Measurements from ENCODE around the gene PIK3C3.

PIK3C3 gene

DNA sequence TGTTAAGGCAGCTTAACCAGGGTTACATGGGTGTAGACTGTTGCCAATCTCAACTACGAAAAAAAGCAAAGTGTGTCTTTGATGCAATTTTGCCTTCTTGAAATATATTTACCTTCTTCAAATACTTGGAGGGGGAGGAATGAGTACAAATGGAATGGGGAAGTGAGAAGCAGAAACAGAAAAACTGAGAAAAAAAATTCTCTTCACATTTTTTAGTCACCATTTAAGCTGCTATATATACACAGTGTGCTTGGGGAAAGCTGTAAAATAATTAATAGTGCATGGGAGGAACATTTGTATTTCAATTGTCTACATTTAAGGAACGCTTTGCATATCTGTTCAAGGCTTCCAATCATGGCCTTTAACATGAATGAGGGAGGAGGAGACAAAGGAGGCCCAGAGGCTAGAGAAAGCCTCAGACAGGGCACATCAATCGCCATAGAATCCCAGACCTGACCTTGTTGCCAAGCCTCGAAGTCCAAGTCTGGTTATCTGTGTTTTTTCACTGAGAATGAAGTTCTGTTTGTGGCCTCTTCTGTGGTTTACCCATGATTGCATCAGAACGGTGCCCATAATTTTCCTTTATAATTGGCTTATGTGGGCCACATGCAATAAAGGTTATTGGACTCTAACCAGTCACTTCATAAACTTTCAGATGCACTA is 158.6 kb downstream of the PIK3C3 start:
- Histone ChIP-seq H3K36me3 (ENCODE audit: control insufficient read depth, low read length) (no peaks in the 10 kb centered on the region), H3K4me1 (ENCODE audit: control insufficient read depth, low read length) (0 out of 2 replicates have a peak, but pooled peaks cover 5% of the 10 kb centered on the region), H3K4me3 (ENCODE audit: low read length) (no peak overlapping the region), H3K9me3 (ENCODE audit: control insufficient read depth, insufficient read depth, low read length) (no peaks in the 10 kb centered on the region), H3K9me2 (replicated peaks; ENCODE audit: control insufficient read depth, low read length) (no peaks in the 10 kb centered on the region), H3K79me2 (ENCODE audit: control insufficient read depth, low read length) (no peaks in the 10 kb centered on the region), H3K27ac (ENCODE audit: low read depth, low read length) (no peak overlapping the region), H3K4me2 (ENCODE audit: low read length) (no peak overlapping the region), H4K20me1 (ENCODE audit: control insufficient read depth, insufficient read depth, low read depth, low read length) (no peaks in the 10 kb centered on the region), H3K27me3 (ENCODE audit: control insufficient read depth, low read length) (no peaks in the 10 kb centered on the region), H3F3A (ENCODE audit: control insufficient read depth, insufficient read depth) (no peaks in the 10 kb centered on the region)
- TF ChIP-seq EZH2phosphoT487 (IDR thresholded peaks at IDR 0.05; ENCODE audit: borderline replicate concordance, low read length) = no peak
- TF ChIP-seq, protein P1, sequence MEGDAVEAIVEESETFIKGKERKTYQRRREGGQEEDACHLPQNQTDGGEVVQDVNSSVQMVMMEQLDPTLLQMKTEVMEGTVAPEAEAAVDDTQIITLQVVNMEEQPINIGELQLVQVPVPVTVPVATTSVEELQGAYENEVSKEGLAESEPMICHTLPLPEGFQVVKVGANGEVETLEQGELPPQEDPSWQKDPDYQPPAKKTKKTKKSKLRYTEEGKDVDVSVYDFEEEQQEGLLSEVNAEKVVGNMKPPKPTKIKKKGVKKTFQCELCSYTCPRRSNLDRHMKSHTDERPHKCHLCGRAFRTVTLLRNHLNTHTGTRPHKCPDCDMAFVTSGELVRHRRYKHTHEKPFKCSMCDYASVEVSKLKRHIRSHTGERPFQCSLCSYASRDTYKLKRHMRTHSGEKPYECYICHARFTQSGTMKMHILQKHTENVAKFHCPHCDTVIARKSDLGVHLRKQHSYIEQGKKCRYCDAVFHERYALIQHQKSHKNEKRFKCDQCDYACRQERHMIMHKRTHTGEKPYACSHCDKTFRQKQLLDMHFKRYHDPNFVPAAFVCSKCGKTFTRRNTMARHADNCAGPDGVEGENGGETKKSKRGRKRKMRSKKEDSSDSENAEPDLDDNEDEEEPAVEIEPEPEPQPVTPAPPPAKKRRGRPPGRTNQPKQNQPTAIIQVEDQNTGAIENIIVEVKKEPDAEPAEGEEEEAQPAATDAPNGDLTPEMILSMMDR (IDR thresholded peaks at IDR 0.05; ENCODE audit: low read depth, low read length, poor library complexity, severe bottlenecking) = no peak

GRCh38 chr18:42114310-42114943 is 159.4 kb downstream of the PIK3C3 start:
- no peaks in the 10 kb centered on the region for H3K27me3 ChIP-seq (ENCODE audit: control insufficient read depth, low read length)
- H3K4me2 ChIP-seq (ENCODE audit: low read length) = no peak overlapping the region
- no peaks in the 10 kb centered on the region for H3K79me2 ChIP-seq (ENCODE audit: control insufficient read depth, low read length)
- no peaks in the 10 kb centered on the region for H4K20me1 ChIP-seq (ENCODE audit: control insufficient read depth, insufficient read depth, low read depth, low read length)
- H3K4me1 ChIP-seq (ENCODE audit: control insufficient read depth, low read length) = 0 out of 2 replicates have a peak, but pooled peaks cover 5% of the 10 kb centered on the region
- H3K36me3 ChIP-seq (ENCODE audit: control insufficient read depth, low read length) = no peaks in the 10 kb centered on the region
- no peaks in the 10 kb centered on the region for H3F3A ChIP-seq (ENCODE audit: control insufficient read depth, insufficient read depth)
- H3K4me3 ChIP-seq (ENCODE audit: low read length) = no peak overlapping the region
- TF ChIP-seq, protein P1 (IDR thresholded peaks at IDR 0.05; ENCODE audit: low read depth, low read length, poor library complexity, severe bottlenecking) = peak; percentile 73
- no peak for TF ChIP-seq EZH2phosphoT487 (IDR thresholded peaks at IDR 0.05; ENCODE audit: borderline replicate concordance, low read length)
- H3K9me2 ChIP-seq (replicated peaks; ENCODE audit: control insufficient read depth, low read length) = no peaks in the 10 kb centered on the region
- no peaks in the 10 kb centered on the region for H3K9me3 ChIP-seq (ENCODE audit: control insufficient read depth, insufficient read depth, low read length)
- no peak overlapping the region for H3K27ac ChIP-seq (ENCODE audit: low read depth, low read length)

DNA sequence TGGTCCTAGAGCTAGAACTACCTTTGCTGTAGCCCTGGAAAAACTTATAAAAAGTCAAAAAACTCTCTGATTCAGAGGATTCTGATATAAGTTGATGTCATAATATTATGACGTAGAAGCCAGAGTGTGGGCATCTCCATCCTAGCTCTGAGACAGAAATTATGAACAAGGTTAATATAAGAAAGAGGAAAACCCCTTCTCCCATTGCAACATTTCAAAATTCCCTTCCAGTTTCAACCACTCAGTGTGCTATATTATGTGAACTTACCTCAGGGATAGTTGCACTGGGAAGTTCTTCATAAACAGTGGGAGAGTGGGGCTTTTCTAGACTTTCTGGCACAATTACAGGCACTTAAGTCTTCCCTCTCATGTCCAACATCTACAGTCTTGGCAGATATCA is 171.6 kb downstream of the PIK3C3 start:
- Histone ChIP-seq H4K20me1 (ENCODE audit: control insufficient read depth, insufficient read depth, low read depth, low read length) (no peaks in the 10 kb centered on the region), H3K4me2 (ENCODE audit: low read length) (no peak overlapping the region), H3K9me3 (ENCODE audit: control insufficient read depth, insufficient read depth, low read length) (no peaks in the 10 kb centered on the region), H3K79me2 (ENCODE audit: control insufficient read depth, low read length) (no peaks in the 10 kb centered on the region), H3K4me3 (ENCODE audit: low read length) (no peak overlapping the region), H3K9me2 (replicated peaks; ENCODE audit: control insufficient read depth, low read length) (no peaks in the 10 kb centered on the region; the same call in 1 of the 2 replicates), H3K4me1 (ENCODE audit: control insufficient read depth, low read length) (no peaks in the 10 kb centered on the region), H3F3A (ENCODE audit: control insufficient read depth, insufficient read depth) (no peaks in the 10 kb centered on the region), H3K27me3 (ENCODE audit: control insufficient read depth, low read length) (no peaks in the 10 kb centered on the region), H3K27ac (ENCODE audit: low read depth, low read length) (no peak overlapping the region), H3K36me3 (ENCODE audit: control insufficient read depth, low read length) (no peaks in the 10 kb centered on the region)
- TF ChIP-seq, protein P1 (IDR thresholded peaks at IDR 0.05; ENCODE audit: low read depth, low read length, poor library complexity, severe bottlenecking) = no peak
- TF ChIP-seq EZH2phosphoT487 (IDR thresholded peaks at IDR 0.05; ENCODE audit: borderline replicate concordance, low read length) = no peak
